ENCODE results near the gene CCR5AS.

- TF ChIP-seq, protein P1, sequence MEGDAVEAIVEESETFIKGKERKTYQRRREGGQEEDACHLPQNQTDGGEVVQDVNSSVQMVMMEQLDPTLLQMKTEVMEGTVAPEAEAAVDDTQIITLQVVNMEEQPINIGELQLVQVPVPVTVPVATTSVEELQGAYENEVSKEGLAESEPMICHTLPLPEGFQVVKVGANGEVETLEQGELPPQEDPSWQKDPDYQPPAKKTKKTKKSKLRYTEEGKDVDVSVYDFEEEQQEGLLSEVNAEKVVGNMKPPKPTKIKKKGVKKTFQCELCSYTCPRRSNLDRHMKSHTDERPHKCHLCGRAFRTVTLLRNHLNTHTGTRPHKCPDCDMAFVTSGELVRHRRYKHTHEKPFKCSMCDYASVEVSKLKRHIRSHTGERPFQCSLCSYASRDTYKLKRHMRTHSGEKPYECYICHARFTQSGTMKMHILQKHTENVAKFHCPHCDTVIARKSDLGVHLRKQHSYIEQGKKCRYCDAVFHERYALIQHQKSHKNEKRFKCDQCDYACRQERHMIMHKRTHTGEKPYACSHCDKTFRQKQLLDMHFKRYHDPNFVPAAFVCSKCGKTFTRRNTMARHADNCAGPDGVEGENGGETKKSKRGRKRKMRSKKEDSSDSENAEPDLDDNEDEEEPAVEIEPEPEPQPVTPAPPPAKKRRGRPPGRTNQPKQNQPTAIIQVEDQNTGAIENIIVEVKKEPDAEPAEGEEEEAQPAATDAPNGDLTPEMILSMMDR (IDR thresholded peaks at IDR 0.05) = no peak
- TF ChIP-seq POLR2AphosphoS5 (IDR thresholded peaks at IDR 0.05) = no peak
- no peak for TF ChIP-seq POLR2A (IDR thresholded peaks at IDR 0.05)
Measured at GRCh38 chr3:46351646-46352045, 55.2 kb downstream of the CCR5AS start.

Data from suprapubic skin (tissue), 4 donors.